SK-N-SH treated with all-trans-retinoic acid at 6 μM for 48 hours (cell line): ENCODE measurements around the gene EML6.

Source experiments
- ATAC-seq: fragments of 200-7000 bp; cut with Tn5 transposase; 3 replicates; pipeline ENCODE4 v1.9.1; 2020; ENCODE audit warnings: mild to moderate bottlenecking, moderate library complexity
- ARNTL ChIP-seq: fragments of 450-650 bp; formaldehyde crosslinking; IDR thresholded peaks from 2 replicates; pipeline ENCODE4 v1.5.0; 2020; ENCODE audit warnings: low read depth, mild to moderate bottlenecking, moderate library complexity, borderline replicate concordance
- BACH2 ChIP-seq: fragments of 250-450 bp; sonication (Bioruptor Pico); IDR thresholded peaks from 2 replicates; pipeline ENCODE4 v1.9.0; 2021; ENCODE audit warnings: mild to moderate bottlenecking, borderline replicate concordance
- CREB5 ChIP-seq: fragments of 250-450 bp; sonication (Bioruptor Pico); IDR thresholded peaks from 2 replicates; pipeline ENCODE4 v1.5.1; 2020; ENCODE audit warnings: low read depth, mild to moderate bottlenecking, moderate library complexity
- CSDC2 ChIP-seq: fragments of 250-450 bp; sonication (Bioruptor Pico); IDR thresholded peaks from 2 replicates; pipeline ENCODE4 v1.5.0; 2020; ENCODE audit warnings: mild to moderate bottlenecking, moderate library complexity
- CSRNP3 ChIP-seq: fragments of 250-450 bp; sonication (Bioruptor Pico); IDR thresholded peaks from 2 replicates; pipeline ENCODE4 v1.5.1; 2021; ENCODE audit warnings: mild to moderate bottlenecking, moderate library complexity
- ESRRG ChIP-seq: fragments of 250-450 bp; sonication (Bioruptor Pico); IDR thresholded peaks from 2 replicates; pipeline ENCODE4 v1.6.1; 2021; ENCODE audit warnings: mild to moderate bottlenecking
- GLIS3 ChIP-seq: fragments of 250-450 bp; sonication (Bioruptor Pico); IDR thresholded peaks from 2 replicates; pipeline ENCODE4 v1.5.0; 2020; ENCODE audit warnings: mild to moderate bottlenecking, moderate library complexity
- ISL1 ChIP-seq: fragments of 250-450 bp; sonication (Bioruptor Pico); IDR thresholded peaks from 2 replicates; pipeline ENCODE4 v2.1.2; 2022; ENCODE audit warnings: mild to moderate bottlenecking, moderate library complexity
- PATZ1 ChIP-seq: fragments of 250-450 bp; sonication (Bioruptor Pico); IDR thresholded peaks from 2 replicates; pipeline ENCODE4 v1.8.0; 2020; ENCODE audit warnings: mild to moderate bottlenecking, moderate library complexity, borderline replicate concordance
- POU6F1 ChIP-seq: fragments of 250-450 bp; sonication (Bioruptor Pico); IDR thresholded peaks from 2 replicates; pipeline ENCODE4 v1.8.0; 2021; ENCODE audit warnings: low read depth, mild to moderate bottlenecking, moderate library complexity, borderline replicate concordance
- PPARA ChIP-seq: fragments of 250-450 bp; sonication (Bioruptor Pico); IDR thresholded peaks from 2 replicates; pipeline ENCODE4 v1.5.0; 2020; ENCODE audit warnings: mild to moderate bottlenecking, borderline replicate concordance
- RARB ChIP-seq: fragments of 250-450 bp; sonication (Bioruptor Pico); IDR thresholded peaks from 2 replicates; pipeline ENCODE4 v1.8.0; 2021; ENCODE audit warnings: mild to moderate bottlenecking, moderate library complexity
- TOX ChIP-seq: fragments of 250-450 bp; sonication (Bioruptor Pico); IDR thresholded peaks from 2 replicates; pipeline ENCODE4 v1.8.0; 2021; ENCODE audit warnings: mild to moderate bottlenecking, moderate library complexity, borderline replicate concordance
- TSHZ2 ChIP-seq: fragments of 250-450 bp; sonication (Bioruptor Pico); IDR thresholded peaks from 2 replicates; pipeline ENCODE4 v1.5.0; 2020; ENCODE audit warnings: mild to moderate bottlenecking, moderate library complexity
- ZC3H10 ChIP-seq: fragments of 250-450 bp; sonication (Bioruptor Pico); IDR thresholded peaks from 2 replicates; pipeline ENCODE4 v1.5.1; 2021; ENCODE audit warnings: mild to moderate bottlenecking, moderate library complexity
- ZFP3 ChIP-seq: fragments of 250-450 bp; sonication (Bioruptor Pico); IDR thresholded peaks from 2 replicates; pipeline ENCODE4 v1.5.0; 2020; ENCODE audit warnings: mild to moderate bottlenecking, moderate library complexity
- ZFP30 ChIP-seq: fragments of 450-650 bp; formaldehyde crosslinking; IDR thresholded peaks from 2 replicates; pipeline ENCODE4 v1.5.0; 2022; ENCODE audit warnings: mild to moderate bottlenecking, moderate library complexity
- ZNF565 ChIP-seq: fragments of 450-650 bp; formaldehyde crosslinking; conservative IDR thresholded peaks from 2 replicates; pipeline ENCODE4 v1.5.0; 2020; ENCODE audit warnings: low read depth, mild to moderate bottlenecking, moderate library complexity
- ZNF70 ChIP-seq: fragments of 450-650 bp; formaldehyde crosslinking; IDR thresholded peaks from 2 replicates; pipeline ENCODE4 v1.5.0; 2020; ENCODE audit warnings: mild to moderate bottlenecking, moderate library complexity
- ZNF8 ChIP-seq: fragments of 450-650 bp; formaldehyde crosslinking; IDR thresholded peaks from 2 replicates; pipeline ENCODE4 v1.5.0; 2020; ENCODE audit warnings: mild to moderate bottlenecking, moderate library complexity

Gene EML6

GRCh38 chr2:54738281-54738680 is 14.8 kb downstream of the EML6 start (continued):
- TF ChIP-seq TSHZ2 (no peak), TOX (CRISPR knock-in tag) (no peak), CSRNP3 (CRISPR knock-in tag) (no peak), POU6F1 (CRISPR knock-in tag) (no peak)

GRCh38 chr2:54740333-54740732 is 16.9 kb downstream of the EML6 start:
- no peak for ATAC-seq
- no peak for TF ChIP-seq BACH2 (CRISPR knock-in tag)
- TF ChIP-seq CSDC2: no peak
- no peak for TF ChIP-seq ZNF565
- TF ChIP-seq PATZ1 (CRISPR knock-in tag): no peak
- no peak for TF ChIP-seq POU6F1 (CRISPR knock-in tag)
- no peak for TF ChIP-seq PPARA (CRISPR knock-in tag)
- TF ChIP-seq ESRRG: no peak
- no peak for TF ChIP-seq ZFP3 (CRISPR knock-in tag)
- no peak for TF ChIP-seq ZNF8
- TF ChIP-seq CREB5 (CRISPR knock-in tag): no peak
- TF ChIP-seq RARB (CRISPR knock-in tag): no peak
- TF ChIP-seq ARNTL (CRISPR knock-in tag): no peak
- TF ChIP-seq GLIS3: no peak
- TF ChIP-seq ISL1 (CRISPR knock-in tag): no peak
- TF ChIP-seq CSRNP3 (CRISPR knock-in tag): no peak
- TF ChIP-seq ZC3H10 (CRISPR knock-in tag): no peak
- TF ChIP-seq ZNF70 (CRISPR knock-in tag): no peak
- TF ChIP-seq ZFP30: no peak
